ENCODE measurements around the gene SYNGAP1. TPM values are rescaled to one million over a fixed set of nuclear protein-coding genes. Genes with fewer than 3 reads are reported as not detected.

Gene SYNGAP1
- polyA plus RNA-seq, 1 donor (not counting 4 experiments of a cell fraction or from before 2014, with no cell fraction given): 2.1 TPM

GRCh38 chr6:33426590-33427511 is 7.0 kb downstream of the SYNGAP1 start:
- Histone ChIP-seq H3K4me2 (ENCODE audit: control insufficient read depth, extremely low read depth, insufficient read depth, low read depth, low read length) (peak overlapping the region; percentile 89), H3K4me3 (ENCODE audit: control insufficient read depth in 2 of 3, extremely low read depth in 1 of 3, insufficient read depth in 2 of 3, low read depth in 1 of 3, low read length in 3 of 3) (peak overlapping the region; percentile 54 to 84 (median 67)), H2AFZ (ENCODE audit: control insufficient read depth, low read length) (peak overlapping the region; percentile 47), H3K79me2 (ENCODE audit: control insufficient read depth, insufficient read depth, low read length) (peaks cover 6% of the 10 kb centered on the region), H3K36me3 (ENCODE audit: control insufficient read depth in 2 of 2, extremely low read depth in 1 of 2, insufficient read depth in 2 of 2, low read length in 2 of 2) (no peaks in the 10 kb centered on the region), H3K9me3 (ENCODE audit: control insufficient read depth, low read depth, low read length) (no peaks in the 10 kb centered on the region), H3K27ac (ENCODE audit: control insufficient read depth, insufficient read depth, low read length) (no peak overlapping the region), H4K20me1 (ENCODE audit: control insufficient read depth, extremely low read depth, insufficient read depth, low read length) (no peaks in the 10 kb centered on the region), H3K4me1 (ENCODE audit: control insufficient read depth, extremely low read depth, insufficient read depth, low read length) (peaks cover 47% of the 10 kb centered on the region), H3K9ac (ENCODE audit: control insufficient read depth, extremely low read depth, insufficient read depth, low read length) (peak overlapping the region; percentile 54), H3K27me3 (ENCODE audit: control insufficient read depth, extremely low read depth, insufficient read depth, low read length) (no peaks in the 10 kb centered on the region), H3K9me1 (ENCODE audit: control insufficient read depth, extremely low read depth, insufficient read depth, low read length) (no peaks in the 10 kb centered on the region)
- FAIRE-seq (no peak), DNase-seq (ENCODE audit: low read depth, low spot score) (no peak)
- no peak for TF ChIP-seq EZH2 (IDR thresholded peaks at IDR 0.05; ENCODE audit: low read length)
- no peak for TF ChIP-seq CTCF (optimal IDR thresholded peaks at IDR 0.05 in 1 of 3, IDR thresholded peaks at IDR 0.05 in 1 of 3, conservative IDR thresholded peaks at IDR 0.05 in 1 of 3; ENCODE audit: extremely low read depth in 1 of 3, insufficient read depth in 2 of 3, low read length in 3 of 3)
- dilution Hi-C loops (cut with MboI; ENCODE audit: extremely low pct_ligation_motif_present, low sequenced_read_pairs): no loop called here

- FAIRE-seq (no peak), DNase-seq (ENCODE audit: low read depth, low spot score) (no peak)
- Histone ChIP-seq H3K79me2 (ENCODE audit: control insufficient read depth, insufficient read depth, low read length) (peaks cover 6% of the 10 kb centered on the region), H3K4me2 (ENCODE audit: control insufficient read depth, extremely low read depth, insufficient read depth, low read depth, low read length) (peak overlapping the region; percentile 89), H3K27me3 (ENCODE audit: control insufficient read depth, extremely low read depth, insufficient read depth, low read length) (no peaks in the 10 kb centered on the region), H3K9ac (ENCODE audit: control insufficient read depth, extremely low read depth, insufficient read depth, low read length) (peak overlapping the region; percentile 54), H3K4me1 (ENCODE audit: control insufficient read depth, extremely low read depth, insufficient read depth, low read length) (peaks cover 47% of the 10 kb centered on the region), H4K20me1 (ENCODE audit: control insufficient read depth, extremely low read depth, insufficient read depth, low read length) (no peaks in the 10 kb centered on the region), H3K27ac (ENCODE audit: control insufficient read depth, insufficient read depth, low read length) (no peak overlapping the region), H3K36me3 (ENCODE audit: control insufficient read depth in 2 of 2, extremely low read depth in 1 of 2, insufficient read depth in 2 of 2, low read length in 2 of 2) (no peaks in the 10 kb centered on the region), H3K9me3 (ENCODE audit: control insufficient read depth, low read depth, low read length) (no peaks in the 10 kb centered on the region), H3K4me3 (ENCODE audit: control insufficient read depth in 2 of 3, extremely low read depth in 1 of 3, insufficient read depth in 2 of 3, low read depth in 1 of 3, low read length in 3 of 3) (peak overlapping the region; percentile 46 to 66 (median 59)), H3K9me1 (ENCODE audit: control insufficient read depth, extremely low read depth, insufficient read depth, low read length) (no peaks in the 10 kb centered on the region), H2AFZ (ENCODE audit: control insufficient read depth, low read length) (peak overlapping the region; percentile 47)
- dilution Hi-C loops (cut with MboI; ENCODE audit: extremely low pct_ligation_motif_present, low sequenced_read_pairs): no loop called here
- TF ChIP-seq EZH2 (IDR thresholded peaks at IDR 0.05; ENCODE audit: low read length) (no peak), CTCF (optimal IDR thresholded peaks at IDR 0.05 in 1 of 3, IDR thresholded peaks at IDR 0.05 in 1 of 3, conservative IDR thresholded peaks at IDR 0.05 in 1 of 3; ENCODE audit: extremely low read depth in 1 of 3, insufficient read depth in 2 of 3, low read length in 3 of 3) (peak in 1 of 3 experiments; percentile 10)
Observed at GRCh38 chr6:33427585-33428223, 7.8 kb downstream of the SYNGAP1 start.
